Effector CD8-positive, alpha-beta T cell (primary cell): ENCODE results near the gene P4HA1.

Experiments used
- DNase-seq: peaks from one replicate; lab custom pipeline; 2025; lab: John Stamatoyannopoulos, UW

P4HA1 gene

DNA sequence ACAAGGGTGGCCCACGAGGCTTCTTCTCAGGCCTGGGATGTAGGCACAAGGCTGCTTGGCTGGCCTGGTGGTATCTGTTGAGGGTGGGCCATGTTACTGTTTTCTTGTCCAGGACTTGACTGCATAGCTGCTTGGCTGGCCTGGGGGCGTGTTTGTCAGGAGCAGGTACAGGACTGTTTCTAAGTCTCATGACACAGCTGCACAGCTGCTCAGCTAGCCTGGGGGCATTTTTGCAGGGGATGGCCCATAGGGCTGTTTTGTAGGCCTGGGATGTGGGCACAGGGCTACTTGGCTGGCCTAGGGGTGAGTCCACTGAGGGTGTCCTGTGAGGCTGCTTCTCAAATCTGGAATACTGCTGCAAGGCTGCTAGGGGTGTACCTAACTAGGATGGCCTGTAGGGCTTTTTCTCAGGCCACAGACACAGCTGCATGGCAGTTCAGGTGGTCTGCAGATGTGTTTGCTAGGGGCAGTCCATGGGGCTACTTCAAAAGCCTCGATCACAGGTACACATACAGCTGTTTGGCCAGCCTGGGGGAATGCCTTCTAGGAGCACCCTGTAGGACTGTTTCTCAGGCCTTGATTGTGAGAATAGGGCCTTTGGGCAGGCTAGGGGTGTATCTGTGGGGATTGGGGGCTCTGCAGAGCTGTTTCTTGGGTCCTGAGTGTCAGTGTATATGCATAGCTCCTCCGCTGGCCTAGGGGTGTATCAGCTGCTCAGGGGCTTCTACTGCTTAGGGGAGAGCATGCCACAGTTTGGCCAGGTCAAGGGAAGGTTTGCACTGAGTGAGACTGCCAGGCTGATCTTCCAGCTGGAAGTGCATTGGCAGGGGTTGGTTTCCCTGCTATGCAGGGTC is 115.4 kb downstream of the P4HA1 start:
- no peak for DNase-seq

DNA sequence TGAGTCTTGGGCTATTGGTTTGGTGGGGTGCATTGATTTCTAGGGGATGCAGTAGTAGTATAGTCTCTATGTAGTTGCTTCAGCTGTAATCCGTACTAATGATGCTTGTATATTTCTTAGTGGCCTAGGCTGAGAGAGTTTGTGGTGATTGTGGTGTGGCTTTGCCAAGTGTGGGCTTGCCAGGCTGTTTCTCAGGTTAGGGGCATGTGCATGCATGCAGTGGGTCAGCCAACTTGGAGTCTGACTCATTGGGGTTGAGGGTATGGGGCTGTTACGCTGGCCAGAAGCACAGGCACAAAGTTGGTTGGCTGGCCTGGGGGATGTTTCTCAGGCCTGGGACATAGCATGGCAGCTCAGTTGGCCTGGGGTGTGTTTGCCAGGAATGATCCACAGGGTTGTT is 116.3 kb downstream of the P4HA1 start:
- DNase-seq = no peak

DNA sequence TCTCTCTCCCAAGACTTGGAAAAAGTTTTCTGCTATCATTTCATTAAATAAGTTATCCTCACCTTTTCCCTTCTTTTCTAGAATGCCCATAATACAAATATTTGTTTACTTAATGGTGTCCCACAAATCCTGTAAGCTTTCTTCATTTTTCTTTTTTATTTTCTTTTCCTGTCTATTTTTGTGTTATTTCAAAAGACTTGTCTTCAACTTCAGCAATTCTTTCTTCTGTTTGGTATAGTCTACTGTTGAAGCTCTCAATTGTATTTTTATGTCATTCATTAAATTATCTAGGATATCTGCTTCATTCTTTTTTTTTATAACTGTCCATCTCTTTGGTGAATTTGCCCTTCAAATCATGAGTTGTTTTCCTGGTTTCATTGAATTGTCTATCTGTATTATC is 117.0 kb downstream of the P4HA1 start:
- no peak for DNase-seq

DNA sequence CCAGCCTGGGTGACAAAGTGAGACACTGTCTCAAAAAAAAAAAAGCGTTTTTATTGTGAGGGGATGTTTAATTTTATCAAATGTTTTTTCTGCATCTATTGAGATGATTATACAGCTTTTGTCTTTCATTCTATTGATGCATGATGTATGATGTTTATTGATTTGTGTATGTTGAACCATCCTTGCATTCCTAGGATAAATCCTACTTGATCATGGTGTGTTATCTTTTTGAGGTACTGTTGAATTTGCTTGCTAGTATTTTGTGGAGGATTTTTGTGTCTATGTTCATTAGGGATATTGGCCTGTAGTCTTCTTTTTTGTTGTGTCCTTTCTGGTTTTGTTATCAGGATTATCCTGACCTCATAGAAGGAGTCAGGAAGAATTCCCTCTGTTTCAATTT is 119.8 kb downstream of the P4HA1 start:
- DNase-seq = no peak
